ENCODE measurements around the gene FOXRED2. TPM values are rescaled to one million over a fixed set of nuclear protein-coding genes. Genes with fewer than 3 reads are reported as not detected.
A peak's percentile ranks its signal among the peaks of the same experiment; 100 is the strongest.

FOXRED2 gene
- total RNA-seq, 2 donors from 2014 or later, result 28.3 to 33.3 TPM

DNA sequence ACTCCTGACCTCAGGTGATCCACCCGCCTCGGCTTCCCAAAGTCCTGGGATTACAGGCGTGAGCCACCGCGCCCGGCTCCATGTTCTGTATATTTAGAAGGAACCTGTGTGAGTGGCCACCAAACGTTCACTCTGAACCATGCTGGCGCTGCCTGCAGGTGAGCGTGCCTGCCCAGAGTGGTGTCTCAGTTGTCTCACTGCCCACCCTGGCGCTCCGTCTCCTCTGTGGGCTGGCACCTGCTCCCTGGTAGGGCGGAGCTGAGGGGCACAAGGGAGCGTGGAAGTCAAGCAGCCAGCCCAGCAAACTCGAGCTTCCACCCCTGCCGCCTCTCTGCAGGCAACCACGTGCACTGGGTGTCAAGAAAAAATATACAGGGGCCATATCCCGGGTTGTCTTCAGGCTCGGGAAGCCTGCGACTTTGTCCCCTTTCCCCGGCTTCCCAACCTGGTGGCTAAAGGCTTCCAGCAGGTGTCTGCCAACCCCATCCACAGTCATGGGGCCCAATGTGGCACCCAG lies 42.1 kb downstream of the FOXRED2 start:
- DNase-seq, result no peak
- Histone ChIP-seq H3K4me3 (ENCODE audit: low read length) (no peak overlapping the region), H3K9ac (ENCODE audit: extremely low read depth, low read length, poor library complexity, severe bottlenecking) (no peak overlapping the region), H3K4me1 (ENCODE audit: control insufficient read depth, insufficient read depth, low read length) (peaks cover 9% of the 10 kb centered on the region), H3K36me3 (ENCODE audit: control insufficient read depth, insufficient read depth, low read length) (peaks cover 4% of the 10 kb centered on the region), H3K27ac (ENCODE audit: low read depth, low read length) (no peak overlapping the region), H3K27me3 (ENCODE audit: control insufficient read depth, insufficient read depth, low read length, poor library complexity, severe bottlenecking) (no peaks in the 10 kb centered on the region), H3K9me3 (ENCODE audit: control insufficient read depth, low read length) (no peaks in the 10 kb centered on the region)
- H3K4me3 Mint-ChIP-seq, result no peak overlapping the region
- no peaks in the 10 kb centered on the region for H3K27me3 Mint-ChIP-seq (ENCODE audit: insufficient read depth)
- H3K9me3 Mint-ChIP-seq, result no peaks in the 10 kb centered on the region
- H3K36me3 Mint-ChIP-seq (ENCODE audit: low read depth), result no peaks in the 10 kb centered on the region
- H3K27ac Mint-ChIP-seq, result no peak overlapping the region
- peaks cover 12% of the 10 kb centered on the region for H3K4me1 Mint-ChIP-seq
- TF ChIP-seq, protein P1, sequence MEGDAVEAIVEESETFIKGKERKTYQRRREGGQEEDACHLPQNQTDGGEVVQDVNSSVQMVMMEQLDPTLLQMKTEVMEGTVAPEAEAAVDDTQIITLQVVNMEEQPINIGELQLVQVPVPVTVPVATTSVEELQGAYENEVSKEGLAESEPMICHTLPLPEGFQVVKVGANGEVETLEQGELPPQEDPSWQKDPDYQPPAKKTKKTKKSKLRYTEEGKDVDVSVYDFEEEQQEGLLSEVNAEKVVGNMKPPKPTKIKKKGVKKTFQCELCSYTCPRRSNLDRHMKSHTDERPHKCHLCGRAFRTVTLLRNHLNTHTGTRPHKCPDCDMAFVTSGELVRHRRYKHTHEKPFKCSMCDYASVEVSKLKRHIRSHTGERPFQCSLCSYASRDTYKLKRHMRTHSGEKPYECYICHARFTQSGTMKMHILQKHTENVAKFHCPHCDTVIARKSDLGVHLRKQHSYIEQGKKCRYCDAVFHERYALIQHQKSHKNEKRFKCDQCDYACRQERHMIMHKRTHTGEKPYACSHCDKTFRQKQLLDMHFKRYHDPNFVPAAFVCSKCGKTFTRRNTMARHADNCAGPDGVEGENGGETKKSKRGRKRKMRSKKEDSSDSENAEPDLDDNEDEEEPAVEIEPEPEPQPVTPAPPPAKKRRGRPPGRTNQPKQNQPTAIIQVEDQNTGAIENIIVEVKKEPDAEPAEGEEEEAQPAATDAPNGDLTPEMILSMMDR (conservative IDR thresholded peaks at IDR 0.05), result no peak
- WGBS, 2 experiments (ENCODE audit: insufficient coverage in 1 of 2, insufficient read length in 1 of 2), result 89 to 93% methylated on average over 19 to 20 of the region's 20 CpGs

DNA sequence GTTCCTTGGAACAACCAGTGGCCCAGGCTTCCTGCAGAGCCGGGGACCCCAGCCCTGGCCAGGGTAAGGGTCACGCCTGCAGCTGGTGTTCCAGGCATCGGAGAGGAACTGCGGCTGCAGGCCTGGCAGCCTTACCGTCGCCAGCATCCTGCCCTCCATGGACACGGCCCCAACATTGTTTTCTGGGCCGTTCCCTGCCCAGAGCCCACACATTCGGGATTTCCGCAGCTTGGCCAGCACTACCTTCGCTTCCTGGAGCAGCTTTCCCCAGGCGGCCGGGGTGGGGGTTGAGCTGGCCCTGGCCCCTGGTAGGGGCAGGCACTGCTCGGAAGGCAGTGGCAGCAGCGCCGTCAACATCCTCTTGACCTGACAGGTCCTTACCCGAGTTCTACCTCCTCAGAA lies 43.1 kb downstream of the FOXRED2 start:
- no peaks in the 10 kb centered on the region for H3K27me3 ChIP-seq (ENCODE audit: control insufficient read depth, insufficient read depth, low read length, poor library complexity, severe bottlenecking)
- peak; percentile 56 for DNase-seq
- no peak overlapping the region for H3K4me3 ChIP-seq (ENCODE audit: low read length)
- no peak overlapping the region for H3K27ac Mint-ChIP-seq
- no peaks in the 10 kb centered on the region for H3K9me3 Mint-ChIP-seq
- H3K36me3 Mint-ChIP-seq (ENCODE audit: low read depth), result no peaks in the 10 kb centered on the region
- H3K4me3 Mint-ChIP-seq, result no peak overlapping the region
- WGBS, 2 experiments (ENCODE audit: insufficient coverage in 1 of 2, insufficient read length in 1 of 2), result 89 to 95% methylated on average over 12 to 17 of the region's 17 CpGs
- no peak overlapping the region for H3K27ac ChIP-seq (ENCODE audit: low read depth, low read length)
- H3K4me1 Mint-ChIP-seq, result peaks cover 16% of the 10 kb centered on the region
- TF ChIP-seq, protein P1 (conservative IDR thresholded peaks at IDR 0.05), result no peak
- H3K9ac ChIP-seq (ENCODE audit: extremely low read depth, low read length, poor library complexity, severe bottlenecking), result no peak overlapping the region
- no peaks in the 10 kb centered on the region for H3K9me3 ChIP-seq (ENCODE audit: control insufficient read depth, low read length)
- no peaks in the 10 kb centered on the region for H3K27me3 Mint-ChIP-seq (ENCODE audit: insufficient read depth)
- peaks cover 9% of the 10 kb centered on the region for H3K4me1 ChIP-seq (ENCODE audit: control insufficient read depth, insufficient read depth, low read length)
- H3K36me3 ChIP-seq (ENCODE audit: control insufficient read depth, insufficient read depth, low read length), result no peaks in the 10 kb centered on the region

DNA sequence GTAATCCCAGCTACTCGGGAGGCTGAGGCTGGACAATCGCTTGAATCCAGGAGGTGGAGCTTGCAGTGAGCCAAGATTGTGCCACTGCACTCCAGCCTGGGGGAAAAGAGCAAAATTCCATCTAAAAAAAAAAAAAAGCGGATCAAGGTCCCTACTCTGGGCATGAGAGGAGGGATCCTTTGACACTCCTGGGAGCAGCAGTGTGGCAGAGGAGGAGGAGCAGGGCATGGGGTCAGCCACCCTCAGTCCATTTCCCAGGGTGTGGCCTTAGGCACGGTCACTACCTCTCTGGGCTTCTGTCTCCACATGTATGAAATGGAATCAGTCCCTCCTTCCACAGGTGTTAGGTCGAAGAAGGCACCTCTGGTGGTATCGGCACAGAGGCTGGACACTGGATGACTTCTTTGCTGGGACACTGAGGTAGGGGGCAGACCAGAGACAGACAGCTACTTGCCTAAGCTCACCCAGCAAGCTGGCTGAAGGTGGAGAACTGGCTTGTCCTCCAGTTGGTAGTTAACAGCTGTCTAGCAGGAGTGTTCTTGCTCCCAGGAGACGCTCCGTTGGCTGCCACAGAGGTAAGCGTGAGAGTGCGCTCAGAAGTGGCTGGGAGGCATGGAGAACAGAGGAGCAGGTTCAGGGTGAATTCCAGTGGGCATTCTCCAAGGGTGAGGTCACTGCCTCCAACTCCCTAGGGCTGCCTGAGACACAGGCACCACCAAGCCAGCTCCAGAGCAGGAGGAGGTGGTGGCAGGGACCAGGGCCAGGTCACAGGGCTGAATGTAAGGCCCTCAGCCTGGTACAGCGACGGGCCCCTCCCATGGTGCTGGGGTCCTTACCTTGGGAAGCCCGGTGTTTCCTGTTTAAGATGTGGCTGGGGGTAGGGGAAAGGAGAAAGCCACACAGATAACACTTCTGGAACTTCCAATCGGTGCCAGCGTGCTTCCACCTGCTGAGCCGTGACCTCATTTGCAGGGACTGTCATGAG lies 44.9 kb downstream of the FOXRED2 start:
- WGBS, 2 experiments (ENCODE audit: insufficient coverage in 1 of 2, insufficient read length in 1 of 2), result 84% methylated on average over 12 to 16 of the region's 16 CpGs
- Histone ChIP-seq H3K4me3 (ENCODE audit: low read length) (no peak overlapping the region), H3K36me3 (ENCODE audit: control insufficient read depth, insufficient read depth, low read length) (no peaks in the 10 kb centered on the region), H3K4me1 (ENCODE audit: control insufficient read depth, insufficient read depth, low read length) (peaks cover 9% of the 10 kb centered on the region), H3K27ac (ENCODE audit: low read depth, low read length) (no peak overlapping the region), H3K27me3 (ENCODE audit: control insufficient read depth, insufficient read depth, low read length, poor library complexity, severe bottlenecking) (no peaks in the 10 kb centered on the region), H3K9me3 (ENCODE audit: control insufficient read depth, low read length) (no peaks in the 10 kb centered on the region), H3K9ac (ENCODE audit: extremely low read depth, low read length, poor library complexity, severe bottlenecking) (peak overlapping the region; percentile 22)
- H3K4me1 Mint-ChIP-seq, result peaks cover 16% of the 10 kb centered on the region
- H3K36me3 Mint-ChIP-seq (ENCODE audit: low read depth), result no peaks in the 10 kb centered on the region
- TF ChIP-seq, protein P1 (conservative IDR thresholded peaks at IDR 0.05), result no peak
- no peaks in the 10 kb centered on the region for H3K27me3 Mint-ChIP-seq (ENCODE audit: insufficient read depth)
- peak; percentile 93 for DNase-seq
- H3K4me3 Mint-ChIP-seq, result no peak overlapping the region
- H3K9me3 Mint-ChIP-seq, result no peaks in the 10 kb centered on the region
- peak overlapping the region; percentile 95 for H3K27ac Mint-ChIP-seq
